CD4-positive, alpha-beta memory T cell (primary cell): ENCODE results near the gene ASH1L. TPM values are rescaled to one million over a fixed set of nuclear protein-coding genes. Genes with fewer than 3 reads are reported as not detected.

ENCODE experiments used
- CTCF ChIA-PET: fragments of 350-600 bp; sonication (Branson Sonifier 250); formaldehyde crosslinking; loops from one replicate; lab custom pipeline; 2021; ENCODE audit warnings: inconsistent platforms; ENCODE audit not compliant: partially characterized antibody; lab: Charles Lee
- POLR2A ChIA-PET: fragments of 350-600 bp; sonication (Branson Sonifier 250); formaldehyde crosslinking; loops from one replicate; lab custom pipeline; 2021; ENCODE audit not compliant: partially characterized antibody; lab: Charles Lee
- DNase-seq, 5 donors: peaks; one replicate each; pipeline versions ENCODE4 v3.0.0 to v3.0.0-alpha.2; 2020 to 2022; ENCODE audit warnings: mixed read lengths in 1 of 5
- H3K27ac ChIP-seq: one replicate; pipeline ENCODE4 v1.7.0; 2013; ENCODE audit warnings: low read depth, low read length
- H3K27me3 ChIP-seq: 2 replicates; pipeline ENCODE4 v1.7.0; 2013; ENCODE audit warnings: mild to moderate bottlenecking, low read length, moderate library complexity; ENCODE audit not compliant: insufficient read depth
- H3K36me3 ChIP-seq: 2 replicates; pipeline ENCODE4 v1.7.0; 2013; ENCODE audit warnings: mild to moderate bottlenecking, low read length, moderate library complexity; ENCODE audit not compliant: insufficient read depth
- H3K4me1 ChIP-seq: 2 replicates; pipeline ENCODE4 v1.7.0; 2013; ENCODE audit warnings: mild to moderate bottlenecking, low read length, moderate library complexity; ENCODE audit not compliant: insufficient read depth
- H3K4me3 ChIP-seq, 2 donors: one replicate each; pipeline ENCODE4 v1.7.0; 2013; ENCODE audit warnings: low read length in 2 of 2, mild to moderate bottlenecking in 1 of 2
- H3K9me3 ChIP-seq, 2 donors: one replicate each; pipeline ENCODE4 v1.7.0; 2013; ENCODE audit warnings: low read length in 2 of 2, control low read depth in 1 of 2; ENCODE audit not compliant: control insufficient read depth in 1 of 2
- H3K27ac Mint-ChIP-seq, 7 donors: one replicate each; pipeline ENCODE4 v1.8.0; 2020 to 2021; ENCODE audit warnings: mixed read lengths in 7 of 7, mild to moderate bottlenecking in 6 of 7, inconsistent platforms in 3 of 7, moderate library complexity in 3 of 7
- H3K27me3 Mint-ChIP-seq, 2 donors: one replicate each; pipeline ENCODE4 v1.8.0; 2020 to 2021; ENCODE audit warnings: mixed read lengths in 2 of 2
- H3K36me3 Mint-ChIP-seq, 2 donors: one replicate each; pipeline ENCODE4 v1.8.0; 2020 to 2021; ENCODE audit warnings: mixed read lengths in 2 of 2, inconsistent platforms in 1 of 2, mild to moderate bottlenecking in 1 of 2
- H3K4me1 Mint-ChIP-seq, 4 donors: one replicate each; pipeline ENCODE4 v1.8.0; 2020 to 2021; ENCODE audit warnings: mixed read lengths in 4 of 4, mild to moderate bottlenecking in 1 of 4
- H3K4me3 Mint-ChIP-seq, 8 donors: one replicate each; pipeline ENCODE4 v1.8.0; 2020 to 2021; ENCODE audit warnings: mixed read lengths in 8 of 8, mild to moderate bottlenecking in 7 of 8, moderate library complexity in 6 of 8, inconsistent platforms in 3 of 8
- H3K9me3 Mint-ChIP-seq, 8 donors: one replicate each; pipeline ENCODE4 v1.8.0; 2020 to 2021; ENCODE audit warnings: mixed read lengths in 8 of 8, mild to moderate bottlenecking in 5 of 8, inconsistent platforms in 3 of 8, moderate library complexity in 1 of 8
- intact Hi-C: fragments of 100-400 bp; cut with micrococcal nuclease; formaldehyde crosslinking; loops from one replicate; pipeline ENCODE4 v1.15.1; 2023
- polyA plus RNA-seq, 2 donors: library from polyadenylated mRNA; unstranded; fragments of 300-500 nt; fragmentation: Illumina TruSeq; gene quantifications; one replicate each; pipeline ENCODE4 v1.2.3, GENCODE V29; 2021
- total RNA-seq, 2 experiments: library from RNA; stranded (reverse); gene quantifications; one replicate each; pipeline ENCODE4 v1.2.3, GENCODE V29; 2021

ASH1L gene
- total and polyA plus RNA-seq, 4 experiments from 2014 or later: 7.6 to 107 (median 70.4) TPM

DNA sequence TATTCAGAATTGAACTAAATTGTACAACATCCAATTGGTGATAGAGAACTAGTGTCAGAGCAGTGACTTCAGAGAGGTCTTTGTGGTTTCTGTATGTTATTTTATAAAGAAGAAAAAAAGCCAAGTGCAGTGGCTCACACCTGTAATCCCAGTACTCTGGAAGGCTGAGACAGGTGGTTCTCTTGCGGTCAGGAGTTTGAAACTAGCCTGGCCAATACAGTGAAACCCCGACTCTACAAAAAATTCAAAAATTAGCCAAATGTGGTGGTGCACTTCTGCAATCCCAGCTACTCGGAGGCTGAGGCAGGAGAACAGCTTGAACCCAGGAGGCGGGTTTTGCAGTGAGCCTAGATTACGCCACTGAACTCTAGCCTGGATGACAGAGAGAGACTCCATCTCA is 90.7 kb downstream of the ASH1L start:
- DNase-seq: no peak
- Mint-ChIP-seq H3K9me3 (peaks cover 0 to 26% (median 13%) of the 10 kb centered on the region in 8 donors), H3K4me1 (peaks cover 30 to 45% (median 35%) of the 10 kb centered on the region in 4 donors), H3K27ac (no peak overlapping the region), H3K27me3 (no peaks in the 10 kb centered on the region), H3K4me3 (no peak overlapping the region), H3K36me3 (peaks cover 39 to 46% of the 10 kb centered on the region in 2 donors)
- POLR2A ChIA-PET: interaction anchor here (0.8 kb wide), 1 partner anchor 10 kb away, joined by 3 read pairs; no protein-coding TSS in a partner anchor
- intact Hi-C loops: no loop called here
- peaks cover 21% of the 10 kb centered on the region for H3K4me1 ChIP-seq
- H3K9me3 ChIP-seq: peaks cover 0 to 9% of the 10 kb centered on the region in 2 donors
- CTCF ChIA-PET: no interaction called here
- H3K36me3 ChIP-seq: peaks cover 7% of the 10 kb centered on the region
- no peak overlapping the region for H3K27ac ChIP-seq
- no peak overlapping the region for H3K4me3 ChIP-seq
- H3K27me3 ChIP-seq: no peaks in the 10 kb centered on the region

GRCh38 chr1:155471026-155471425 is 91.6 kb downstream of the ASH1L start:
- peaks cover 38 to 54% (median 42%) of the 10 kb centered on the region in 4 donors for H3K4me1 Mint-ChIP-seq
- no peak overlapping the region for H3K4me3 Mint-ChIP-seq
- peaks cover 42 to 46% of the 10 kb centered on the region in 2 donors for H3K36me3 Mint-ChIP-seq
- Histone ChIP-seq H3K9me3 (peaks cover 0 to 9% of the 10 kb centered on the region in 2 donors), H3K36me3 (peaks cover 7% of the 10 kb centered on the region), H3K4me3 (no peak overlapping the region), H3K4me1 (peaks cover 26% of the 10 kb centered on the region), H3K27ac (no peak overlapping the region), H3K27me3 (no peaks in the 10 kb centered on the region)
- no peaks in the 10 kb centered on the region for H3K27me3 Mint-ChIP-seq
- H3K27ac Mint-ChIP-seq: peak overlapping the region in 1 of 7 donors; percentile 46
- intact Hi-C loops: no loop called here
- DNase-seq: no peak
- ChIA-PET POLR2A (no interaction called here), CTCF (no interaction called here)
- peaks cover 0 to 26% (median 13%) of the 10 kb centered on the region in 8 donors for H3K9me3 Mint-ChIP-seq

DNA sequence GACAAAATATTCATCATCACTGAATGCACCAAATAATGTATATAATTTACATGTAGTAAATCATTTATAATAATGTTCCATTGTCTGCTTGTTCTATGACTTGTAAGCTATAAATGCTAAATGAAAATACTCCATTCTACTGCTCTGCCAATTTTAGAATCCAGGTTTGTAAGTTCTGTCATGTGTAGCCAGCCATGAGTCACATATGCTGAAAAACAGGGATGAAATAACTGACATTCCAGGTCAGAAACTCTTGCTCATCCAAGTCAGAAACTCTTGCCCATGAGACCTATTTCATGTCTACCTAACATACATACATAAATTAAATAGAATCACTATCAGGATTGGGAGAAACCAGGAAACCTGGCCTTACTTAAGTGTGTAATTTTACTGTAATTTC is 95.6 kb downstream of the ASH1L start:
- Histone ChIP-seq H3K9me3 (peaks cover 0 to 8% of the 10 kb centered on the region in 2 donors), H3K27me3 (no peaks in the 10 kb centered on the region), H3K4me1 (peaks cover 30% of the 10 kb centered on the region), H3K27ac (peak overlapping the region; percentile 44), H3K4me3 (no peak overlapping the region), H3K36me3 (peaks cover 7% of the 10 kb centered on the region)
- ChIA-PET POLR2A (interaction anchor here (0.6 to 1.3 kb wide), 2 partner anchors 64 to 89 kb away, joined by 3 read pairs; no protein-coding TSS in a partner anchor), CTCF (interaction anchor here (1.2 kb wide), 1 partner anchor 216 kb away, joined by 3 read pairs; no protein-coding TSS in a partner anchor)
- Mint-ChIP-seq H3K36me3 (peaks cover 30 to 34% of the 10 kb centered on the region in 2 donors), H3K27ac (peak overlapping the region; percentile 10 to 98 (median 91)), H3K4me1 (peaks cover 29 to 50% (median 39%) of the 10 kb centered on the region in 4 donors), H3K27me3 (no peaks in the 10 kb centered on the region), H3K9me3 (peaks cover 0 to 11% (median 8%) of the 10 kb centered on the region in 8 donors), H3K4me3 (peak overlapping the region in 5 of 8 donors; percentile 31 to 84 (median 46))
- DNase-seq: no peak
- intact Hi-C loops: no loop called here

DNA sequence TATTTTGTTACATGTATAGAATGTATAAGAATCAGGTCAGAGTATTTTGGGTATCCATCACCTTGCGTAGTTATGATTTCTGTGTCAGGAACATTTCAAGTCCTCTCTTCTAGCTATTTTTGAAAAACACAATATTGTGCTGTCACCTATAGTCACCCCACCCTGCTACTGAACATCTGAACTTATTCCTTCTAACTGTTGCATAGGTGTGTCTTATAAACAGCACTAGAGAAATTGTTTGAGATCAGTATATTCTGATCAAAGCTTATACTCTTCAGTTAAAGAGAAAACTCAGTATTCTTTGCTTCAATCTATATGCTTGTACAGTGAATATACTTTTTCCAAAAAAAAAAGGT is 96.0 kb downstream of the ASH1L start:
- H3K27me3 Mint-ChIP-seq: no peaks in the 10 kb centered on the region
- Histone ChIP-seq H3K4me3 (no peak overlapping the region), H3K4me1 (peaks cover 30% of the 10 kb centered on the region), H3K36me3 (peaks cover 6% of the 10 kb centered on the region), H3K27me3 (no peaks in the 10 kb centered on the region), H3K9me3 (peaks cover 0 to 4% of the 10 kb centered on the region in 2 donors), H3K27ac (peak overlapping the region; percentile 44)
- intact Hi-C loops: no loop called here
- peaks cover 27 to 33% of the 10 kb centered on the region in 2 donors for H3K36me3 Mint-ChIP-seq
- peak overlapping the region in 6 of 8 donors; percentile 39 to 84 (median 60) for H3K4me3 Mint-ChIP-seq
- CTCF ChIA-PET: interaction anchor here (1.2 kb wide), 1 partner anchor 216 kb away, joined by 3 read pairs; no protein-coding TSS in a partner anchor
- POLR2A ChIA-PET: interaction anchor here (0.6 to 1.3 kb wide), 3 partner anchors 64 to 97 kb away, joined by 3 read pairs; no protein-coding TSS in a partner anchor
- peaks cover 0 to 9% (median 6%) of the 10 kb centered on the region in 8 donors for H3K9me3 Mint-ChIP-seq
- peak overlapping the region; percentile 71 to 98 (median 92) for H3K27ac Mint-ChIP-seq
- DNase-seq: peak in 2 of 5 donors; percentile 25 to 44
- peaks cover 29 to 50% (median 39%) of the 10 kb centered on the region in 4 donors for H3K4me1 Mint-ChIP-seq

DNA sequence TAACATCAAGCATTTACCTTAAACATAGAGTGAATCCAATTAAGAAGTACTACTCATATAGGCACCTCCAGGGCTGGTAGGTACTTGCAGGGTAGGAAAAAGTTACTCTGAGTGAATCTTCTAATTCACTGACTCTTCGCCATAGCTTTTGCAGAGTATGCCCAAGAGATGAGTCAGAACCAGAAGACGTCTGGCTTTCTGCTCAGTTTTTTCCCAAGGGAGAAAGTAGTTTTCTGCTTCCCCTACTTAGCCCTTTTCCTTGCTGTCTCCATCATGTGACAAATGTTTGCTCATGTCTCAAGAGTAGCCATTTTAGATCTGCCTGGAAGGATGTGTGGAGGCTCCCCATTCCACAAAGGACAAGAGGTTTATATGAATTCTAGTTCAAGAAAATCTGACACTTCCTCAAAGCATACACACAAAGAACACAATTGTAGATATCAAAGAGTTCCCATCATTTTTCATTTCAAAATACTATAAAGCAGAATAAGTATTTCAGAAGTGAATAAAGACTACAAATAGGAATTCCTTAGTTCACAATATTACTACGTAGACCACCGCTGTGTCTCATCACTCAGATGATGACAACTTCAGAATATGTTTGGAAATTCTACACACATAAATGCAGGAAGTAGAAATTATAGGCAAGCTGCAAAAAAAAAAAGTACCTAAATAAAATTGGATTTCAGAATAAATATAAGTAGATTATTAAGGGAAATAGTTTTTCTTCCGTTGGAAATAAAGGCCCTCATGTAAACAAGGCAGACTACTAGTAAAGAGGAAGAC is 98.5 kb downstream of the ASH1L start:
- Histone ChIP-seq H3K4me3 (no peak overlapping the region), H3K4me1 (peaks cover 30% of the 10 kb centered on the region), H3K36me3 (no peaks in the 10 kb centered on the region), H3K27me3 (no peaks in the 10 kb centered on the region), H3K27ac (no peak overlapping the region), H3K9me3 (no peaks in the 10 kb centered on the region)
- Mint-ChIP-seq H3K4me3 (no peak overlapping the region), H3K27ac (peak overlapping the region in 4 of 7 donors; percentile 4 to 71 (median 28)), H3K4me1 (peaks cover 24 to 44% (median 30%) of the 10 kb centered on the region in 4 donors), H3K27me3 (no peaks in the 10 kb centered on the region), H3K36me3 (peaks cover 24 to 38% of the 10 kb centered on the region in 2 donors), H3K9me3 (no peaks in the 10 kb centered on the region)
- ChIA-PET POLR2A (no interaction called here), CTCF (interaction anchor here (0.6 kb wide), 1 partner anchor 103 kb away, joined by 3 read pairs; no protein-coding TSS in a partner anchor)
- intact Hi-C loops: no loop called here
- DNase-seq: no peak

- ChIA-PET CTCF (no interaction called here), POLR2A (no interaction called here)
- Mint-ChIP-seq H3K27ac (peak overlapping the region in 2 of 7 donors; percentile 24 to 36), H3K4me3 (no peak overlapping the region), H3K36me3 (peaks cover 45 to 58% of the 10 kb centered on the region in 2 donors), H3K27me3 (no peaks in the 10 kb centered on the region), H3K4me1 (peaks cover 5 to 19% (median 10%) of the 10 kb centered on the region in 4 donors), H3K9me3 (no peaks in the 10 kb centered on the region)
- Histone ChIP-seq H3K4me3 (no peak overlapping the region), H3K9me3 (no peaks in the 10 kb centered on the region), H3K36me3 (no peaks in the 10 kb centered on the region), H3K27ac (no peak overlapping the region), H3K4me1 (no peaks in the 10 kb centered on the region), H3K27me3 (no peaks in the 10 kb centered on the region)
- intact Hi-C loops: no loop called here
- DNase-seq: no peak
These were observed 104.5 kb downstream of the ASH1L start for GRCh38 chr1:155458111-155458510.

DNA sequence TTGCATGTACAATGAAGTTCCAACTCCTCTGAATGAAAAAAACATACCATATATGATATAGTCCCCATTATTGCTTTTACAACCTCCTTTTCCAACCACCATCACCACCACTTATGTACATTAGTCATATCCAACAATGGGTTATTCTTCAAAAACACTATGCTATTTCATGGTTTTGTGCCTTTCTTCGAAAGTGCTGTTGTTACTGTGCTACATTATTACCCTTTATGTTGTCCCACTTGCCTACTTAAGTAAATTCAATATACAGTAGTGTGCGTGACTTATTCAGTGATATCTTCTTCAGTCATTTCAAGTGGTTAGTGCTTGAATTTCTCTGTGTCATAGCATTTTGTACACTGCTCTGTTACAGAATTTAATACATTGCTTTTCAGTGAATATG is 105.3 kb downstream of the ASH1L start:
- Mint-ChIP-seq H3K36me3 (peaks cover 42 to 55% of the 10 kb centered on the region in 2 donors), H3K27ac (peak overlapping the region in 2 of 7 donors; percentile 11), H3K4me1 (peaks cover 5 to 18% (median 10%) of the 10 kb centered on the region in 4 donors), H3K27me3 (no peaks in the 10 kb centered on the region), H3K4me3 (no peak overlapping the region), H3K9me3 (no peaks in the 10 kb centered on the region)
- Histone ChIP-seq H3K4me1 (no peaks in the 10 kb centered on the region), H3K4me3 (no peak overlapping the region), H3K36me3 (no peaks in the 10 kb centered on the region), H3K27me3 (no peaks in the 10 kb centered on the region), H3K9me3 (no peaks in the 10 kb centered on the region), H3K27ac (no peak overlapping the region)
- intact Hi-C loops: no loop called here
- no peak for DNase-seq
- POLR2A ChIA-PET: no interaction called here
- CTCF ChIA-PET: no interaction called here
